GM12878 (cell line): ENCODE measurements around the gene RUBCNL. TPM values are rescaled to one million over a fixed set of nuclear protein-coding genes. Genes with fewer than 3 reads are reported as not detected.

Experiments
- ATAC-seq: fragments of 200-7000 bp; cut with Tn5 transposase; 3 replicates; pipeline ENCODE4 v1.9.1; 2020; ENCODE audit warnings: mild to moderate bottlenecking, moderate library complexity
- BruUV-seq: library from RNA; stranded (reverse); fragments of 400-500 nt; replicated peaks from 2 replicates; lab custom pipeline; 2021; lab: Mats Ljungman, UMichigan
- CTCF ChIA-PET: fragments of 300-600 bp; sonication (Branson Sonifier 250); formaldehyde crosslinking; extraction: SDS; loops from one replicate; lab custom pipeline; 2021; ENCODE audit warnings: inconsistent platforms; lab: Yijun Ruan, JAX
- POLR2A ChIA-PET: fragments of 350-600 bp; formaldehyde crosslinking; extraction: SDS; loops from one replicate; lab custom pipeline; 2021; ENCODE audit warnings: inconsistent platforms; lab: Charles Lee
- RAD21 ChIA-PET: fragments of 300-600 bp; sonication (Branson Sonifier 250); formaldehyde crosslinking; loops from one replicate; lab custom pipeline; 2023; ENCODE audit warnings: antibody characterized with exemption; ENCODE audit not compliant: unreplicated experiment; lab: Charles Lee
- SMC1A ChIA-PET: fragments of 300-600 bp; sonication (Branson Sonifier 250); formaldehyde crosslinking; loops from one replicate; lab custom pipeline; 2023; ENCODE audit not compliant: unreplicated experiment, uncharacterized antibody; lab: Charles Lee
- DNase-seq: peaks from one replicate; pipeline ENCODE4 v3.0.0-alpha.2; 2011; ENCODE audit warnings: low read depth, low spot score
- FAIRE-seq: peaks from 3 replicates; lab custom pipeline; 2011; peaks lifted over from hg19 to GRCh38; lab: Jason Lieb, UNC
- H2AFZ ChIP-seq: 2 replicates; pipeline ENCODE4 v1.6.0; 2011; ENCODE audit warnings: low read depth, low read length, control low read depth; ENCODE audit not compliant: control insufficient read depth
- H3K27ac ChIP-seq: 2 replicates; pipeline ENCODE4 v1.5.1; 2011; ENCODE audit warnings: control low read depth; ENCODE audit not compliant: control insufficient read depth, insufficient read depth
- H3K27me3 ChIP-seq, 2 experiments: replicated peaks in 1 of 2; 2 replicates each; pipeline versions ENCODE4 v1.6.0 to v1.6.1; 2011; ENCODE audit warnings: low read length in 1 of 2; ENCODE audit not compliant: control insufficient read depth in 2 of 2, insufficient read depth in 2 of 2
- H3K36me3 ChIP-seq, 2 experiments: 2 replicates each; pipeline ENCODE4 v1.5.1; 2011; ENCODE audit warnings: low read length in 1 of 2; ENCODE audit not compliant: control insufficient read depth in 2 of 2, insufficient read depth in 2 of 2
- H3K4me1 ChIP-seq: 2 replicates; pipeline ENCODE4 v1.6.1; 2011; ENCODE audit warnings: mild to moderate bottlenecking, low read length, moderate library complexity, mixed read lengths; ENCODE audit not compliant: control insufficient read depth, insufficient read depth
- H3K4me2 ChIP-seq: 2 replicates; pipeline ENCODE4 v1.6.0; 2011; ENCODE audit warnings: control low read depth; ENCODE audit not compliant: control insufficient read depth, insufficient read depth
- H3K4me3 ChIP-seq: fragments of 200-600 bp; sonication (generic); 2 replicates; pipeline ENCODE4 v1.5.1; 2016
- H3K79me2 ChIP-seq: 2 replicates; pipeline ENCODE4 v1.6.0; 2011; ENCODE audit warnings: low read length; ENCODE audit not compliant: control insufficient read depth, insufficient read depth
- H3K9ac ChIP-seq: 2 replicates; pipeline ENCODE4 v1.8.0; 2011; ENCODE audit warnings: low read length, control low read depth, mixed read lengths; ENCODE audit not compliant: control insufficient read depth, insufficient read depth
- H3K9me3 ChIP-seq: replicated peaks from 3 replicates; pipeline ENCODE4 v1.5.1; 2011; ENCODE audit warnings: mild to moderate bottlenecking, low read length; ENCODE audit not compliant: control insufficient read depth, insufficient read depth
- H4K20me1 ChIP-seq: 2 replicates; pipeline ENCODE4 v1.6.0; 2011; ENCODE audit not compliant: control insufficient read depth, insufficient read depth
- GABPA ChIP-seq: IDR thresholded peaks from 2 replicates; pipeline ENCODE4 v1.6.1; 2014; ENCODE audit warnings: antibody characterized with exemption, low read depth, mild to moderate bottlenecking, inconsistent platforms
- HCFC1 ChIP-seq: fragments of 150-350 bp; IDR thresholded peaks from 2 replicates; pipeline ENCODE4 v1.6.1; 2014; ENCODE audit warnings: low read length
- ZSCAN29 ChIP-seq: fragments of 450-650 bp; IDR thresholded peaks from 2 replicates; pipeline ENCODE4 v1.6.1; 2017; ENCODE audit warnings: mild to moderate bottlenecking, moderate library complexity
- WGBS: methylation state at CpG from one replicate; pipeline ENCODE4 v1.1.6; 2016; ENCODE audit warnings: low lambda C conversion rate; ENCODE audit not compliant: insufficient replicate concordance, insufficient coverage; ENCODE audit errors: missing lambda C conversion rate; 5-methylcytosine and 5-hydroxymethylcytosine counted together
- in situ Hi-C: fragments of 300-500 bp; cut with MboI; formaldehyde crosslinking; loops from 9 replicates; pipeline ENCODE4 v1.14.3; 2018; ENCODE audit warnings: mixed read lengths
- intact Hi-C: fragments of 100-400 bp; cut with micrococcal nuclease; formaldehyde crosslinking; loops from one replicate; pipeline ENCODE4 v1.14.2; 2022; ENCODE audit not compliant: unreplicated experiment
- polyA plus RNA-seq, 11 experiments: library from polyadenylated mRNA; depleted of rRNA in 4 of 11; unstranded in 6 of 11; stranded (reverse) in 5 of 11; fragments of >200 nt; fragmentation: Nextera tagmentation in 4 of 11; fragmentation: Illumina TruSeq in 1 of 11; extraction: Ambion mirVana in 4 of 11; extraction: Trizol in 1 of 11; gene quantifications; 1 replicate in 1 of 11; 2 replicates in 10 of 11; pipeline versions ENCODE4 v1.2.1 to v1.2.3, GENCODE V29; 2011 to 2016; ENCODE audit warnings: inconsistent platforms in 2 of 11, missing spikeins in 2 of 11, low read depth in 1 of 11
- total RNA-seq, 4 experiments: library from RNA; depleted of rRNA in 3 of 4; stranded (reverse); fragments of >200 nt in 3 of 4; fragmentation: Illumina TruSeq in 1 of 4; extraction: Trizol in 1 of 4; gene quantifications; 2 replicates each; pipeline versions ENCODE4 v1.2.1 to v1.2.3, GENCODE V29; 2013 to 2021
- TF ChIP-seq, protein P1 (sequence below): IDR thresholded peaks from 2 replicates; pipeline ENCODE4 v1.6.1; 2011; ENCODE audit warnings: mild to moderate bottlenecking, low read depth, low read length, moderate library complexity; ENCODE audit not compliant: insufficient replicate concordance
- TF ChIP-seq, protein P2 (sequence below): fragments of 450-650 bp; IDR thresholded peaks from 2 replicates; pipeline ENCODE4 v1.6.1; 2016; ENCODE audit warnings: mild to moderate bottlenecking

RUBCNL gene
- total and polyA plus RNA-seq, 10 of the 15 experiments (the other 5 are each of a cell fraction or from before 2014, with no cell fraction given), result 0.71 to 51.9 (median 38.2) TPM

DNA sequence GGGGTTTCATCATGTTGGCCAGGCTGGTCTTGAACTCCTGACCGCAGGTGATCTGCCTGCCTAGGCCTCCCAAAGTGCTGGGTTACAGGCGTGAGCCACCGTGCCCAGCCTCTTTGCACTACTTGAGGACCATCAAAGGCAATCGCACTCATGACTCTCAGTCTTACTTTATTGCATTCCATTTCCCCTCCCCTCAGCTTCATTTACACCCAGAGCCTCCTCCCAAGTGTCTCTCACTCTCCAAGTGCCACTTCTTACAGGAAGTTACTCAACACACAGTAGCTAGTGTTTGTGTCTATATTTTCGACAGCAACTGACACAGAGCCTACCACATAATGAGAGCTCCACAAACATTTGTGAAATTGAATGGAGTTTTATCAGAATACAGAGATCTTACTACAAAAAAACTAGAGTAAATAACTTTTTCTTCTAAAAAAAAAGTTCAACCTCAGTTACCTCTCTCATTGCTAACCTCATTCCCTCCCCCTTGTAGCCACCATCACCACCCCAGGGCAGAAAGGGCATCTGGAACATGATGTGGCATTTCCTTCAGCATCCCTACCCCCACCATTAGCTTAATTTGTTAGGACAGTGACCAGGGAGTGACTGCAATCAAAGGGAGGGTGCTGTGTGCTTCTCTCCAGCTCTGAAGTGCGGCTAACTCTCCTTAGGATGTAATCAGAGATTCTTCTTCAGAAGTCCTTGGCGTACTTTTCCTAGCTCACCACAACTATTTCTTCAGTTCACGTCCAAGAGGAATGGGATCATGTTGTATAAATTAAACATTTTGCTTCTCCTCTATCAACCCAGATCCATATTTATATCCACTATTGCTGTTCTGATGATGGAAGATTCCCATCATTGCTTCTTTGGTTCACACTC lies 17.0 kb upstream of the RUBCNL start:
- intact Hi-C loops (no loop called here), in situ Hi-C loops (no loop called here)
- ChIA-PET RAD21 (no interaction called here), POLR2A (no interaction called here), SMC1A (interaction anchor here (2.8 kb wide), 1 partner anchor 17 kb away, joined by 10 read pairs; the partner anchor contains the start of gene RUBCNL), CTCF (interaction anchor here (0.6 kb wide), 1 partner anchor 69 kb away, joined by 3 read pairs; no protein-coding TSS in a partner anchor)
- no peak for ATAC-seq
- H4K20me1 ChIP-seq, result no peaks in the 10 kb centered on the region
- TF ChIP-seq, protein P1, sequence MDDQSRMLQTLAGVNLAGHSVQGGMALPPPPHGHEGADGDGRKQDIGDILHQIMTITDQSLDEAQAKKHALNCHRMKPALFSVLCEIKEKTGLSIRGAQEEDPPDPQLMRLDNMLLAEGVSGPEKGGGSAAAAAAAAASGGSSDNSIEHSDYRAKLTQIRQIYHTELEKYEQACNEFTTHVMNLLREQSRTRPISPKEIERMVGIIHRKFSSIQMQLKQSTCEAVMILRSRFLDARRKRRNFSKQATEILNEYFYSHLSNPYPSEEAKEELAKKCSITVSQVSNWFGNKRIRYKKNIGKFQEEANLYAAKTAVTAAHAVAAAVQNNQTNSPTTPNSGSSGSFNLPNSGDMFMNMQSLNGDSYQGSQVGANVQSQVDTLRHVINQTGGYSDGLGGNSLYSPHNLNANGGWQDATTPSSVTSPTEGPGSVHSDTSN, result no peak
- TF ChIP-seq GABPA, result no peak
- no peak for TF ChIP-seq ZSCAN29
- TF ChIP-seq, protein P2, sequence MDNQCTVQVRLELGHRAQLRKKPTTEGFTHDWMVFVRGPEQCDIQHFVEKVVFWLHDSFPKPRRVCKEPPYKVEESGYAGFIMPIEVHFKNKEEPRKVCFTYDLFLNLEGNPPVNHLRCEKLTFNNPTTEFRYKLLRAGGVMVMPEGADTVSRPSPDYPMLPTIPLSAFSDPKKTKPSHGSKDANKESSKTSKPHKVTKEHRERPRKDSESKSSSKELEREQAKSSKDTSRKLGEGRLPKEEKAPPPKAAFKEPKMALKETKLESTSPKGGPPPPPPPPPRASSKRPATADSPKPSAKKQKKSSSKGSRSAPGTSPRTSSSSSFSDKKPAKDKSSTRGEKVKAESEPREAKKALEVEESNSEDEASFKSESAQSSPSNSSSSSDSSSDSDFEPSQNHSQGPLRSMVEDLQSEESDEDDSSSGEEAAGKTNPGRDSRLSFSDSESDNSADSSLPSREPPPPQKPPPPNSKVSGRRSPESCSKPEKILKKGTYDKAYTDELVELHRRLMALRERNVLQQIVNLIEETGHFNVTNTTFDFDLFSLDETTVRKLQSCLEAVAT, result no peak
- no peak for TF ChIP-seq HCFC1
- no peak overlapping the region for H3K27ac ChIP-seq
- WGBS, result 82% methylated on average over 8 of the region's 8 CpGs
- H3K4me1 ChIP-seq, result no peaks in the 10 kb centered on the region; the same call in 1 of the 2 replicates
- no peaks in the 10 kb centered on the region for H3K79me2 ChIP-seq
- no TSS peak for BruUV-seq
- no peaks in the 10 kb centered on the region for H3K27me3 ChIP-seq
- no peaks in the 10 kb centered on the region for H3K9me3 ChIP-seq
- no peak overlapping the region for H3K9ac ChIP-seq
- no peak for FAIRE-seq
- H3K4me3 ChIP-seq, result no peak overlapping the region
- DNase-seq, result no peak
- H3K4me2 ChIP-seq, result no peak overlapping the region
- H2AFZ ChIP-seq, result no peak overlapping the region
- H3K36me3 ChIP-seq, result no peaks in the 10 kb centered on the region
